Activated CD8-positive, alpha-beta memory T cell treated with anti-CD3 and anti-CD28 coated beads for 1 hour (primary cell): ENCODE results near the gene SLC1A2.

Experiments used
- DNase-seq, 2 donors: peaks; one replicate each; pipeline ENCODE4 v3.0.0-alpha.2; 2020; ENCODE audit warnings: low read depth in 1 of 2; ENCODE audit errors: extremely low read depth in 1 of 2

SLC1A2 gene

DNA sequence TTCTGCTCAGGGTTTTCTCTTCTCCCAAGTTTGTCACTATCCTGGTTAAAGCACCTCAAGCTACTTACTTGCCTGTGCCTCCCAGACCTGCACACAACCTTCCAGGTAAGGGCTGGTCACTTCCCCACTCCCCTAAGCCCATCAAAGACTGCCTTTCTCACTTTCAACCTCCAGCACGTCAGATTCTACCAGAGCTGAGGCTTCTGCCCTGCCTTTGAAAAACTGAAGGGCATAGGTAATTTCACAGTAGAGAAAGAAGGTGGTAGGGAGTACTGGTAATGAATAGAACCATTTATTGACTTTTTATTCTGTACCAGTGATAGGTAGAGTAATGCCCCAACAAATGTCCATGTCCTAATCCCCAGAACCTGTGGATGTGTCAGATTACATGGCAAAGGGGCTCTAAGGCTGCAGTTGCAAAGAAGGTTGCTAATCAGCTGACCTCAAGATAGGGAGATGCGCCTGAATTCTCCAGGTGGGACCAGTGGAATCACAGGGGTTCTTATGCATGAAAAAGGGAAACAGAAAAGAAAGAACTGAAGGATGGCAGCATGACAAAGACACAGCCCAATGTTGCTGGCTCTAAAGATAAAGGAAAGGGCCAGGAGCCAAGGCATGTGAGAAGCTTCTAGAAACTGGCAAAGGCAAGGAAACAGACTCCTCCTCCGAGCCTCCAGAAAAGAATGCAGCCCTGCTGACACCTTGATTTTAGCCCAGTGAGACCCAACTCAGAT lies 89.0 kb downstream of the SLC1A2 start:
- DNase-seq: no peak

GRCh38 chr11:35327829-35328228 lies 91.5 kb downstream of the SLC1A2 start:
- no peak for DNase-seq

DNA sequence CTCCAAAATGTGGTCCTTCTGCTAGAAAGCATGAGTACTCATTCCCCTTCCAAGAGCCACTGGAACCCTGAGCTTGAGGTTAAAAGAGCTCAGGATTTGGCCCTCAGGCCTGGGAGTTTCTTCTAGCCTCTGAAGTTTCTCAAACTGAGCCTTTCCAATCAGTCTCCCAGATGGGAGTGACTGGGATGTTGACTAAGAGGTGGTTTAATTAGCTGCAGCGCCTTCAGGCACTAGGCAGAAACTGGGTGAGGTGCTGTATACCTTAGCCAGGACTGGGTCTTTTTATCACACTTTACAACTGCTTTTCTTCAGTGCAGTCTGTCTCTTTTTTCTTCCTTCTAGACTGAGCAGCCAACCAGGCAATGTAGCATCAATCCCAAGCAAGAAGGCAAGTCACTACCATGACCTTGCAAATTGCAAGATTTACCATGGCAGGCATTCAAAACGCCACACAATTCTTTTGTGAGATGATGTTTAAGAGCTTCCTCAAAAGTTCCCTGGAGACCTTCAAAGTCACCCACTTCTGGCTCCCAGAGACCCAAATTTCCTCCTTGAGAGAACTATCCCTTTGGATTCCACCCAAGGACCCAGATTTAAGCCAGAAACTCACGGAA lies 93.0 kb downstream of the SLC1A2 start:
- DNase-seq: no peak

- DNase-seq: no peak
These were observed 94.4 kb downstream of the SLC1A2 start for GRCh38 chr11:35324981-35325380.

DNA sequence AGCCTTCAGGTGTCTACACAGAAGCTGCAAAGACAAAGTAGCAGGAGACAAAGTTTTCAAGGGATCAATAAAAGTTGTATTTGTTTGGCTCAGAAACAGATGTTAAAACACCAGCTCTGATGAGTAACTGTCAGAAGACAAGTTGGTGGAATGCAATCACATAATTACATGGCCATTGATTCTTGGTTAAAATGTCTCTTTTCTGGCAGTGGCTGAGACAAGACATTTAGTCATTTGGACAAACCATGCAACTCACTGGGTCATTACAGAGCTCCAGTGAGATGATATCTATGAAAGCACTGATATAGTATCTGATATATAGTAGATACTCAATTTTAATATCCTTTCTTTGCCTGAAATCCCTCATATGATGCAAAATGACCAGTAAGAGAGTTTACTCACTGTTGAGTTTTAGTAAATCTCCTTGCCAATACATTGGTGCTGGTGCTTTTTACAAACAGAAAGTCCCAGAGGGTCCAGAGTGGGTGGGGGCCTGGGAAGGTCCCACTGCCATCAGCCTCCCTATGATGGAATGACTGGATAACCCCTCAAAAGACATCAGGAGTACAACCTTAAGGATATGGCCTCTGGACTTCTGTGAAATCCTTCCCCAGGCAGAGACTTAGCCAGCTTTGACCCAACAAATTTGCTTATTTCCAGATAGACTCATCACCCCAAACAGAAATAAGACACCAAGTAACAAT lies 95.0 kb downstream of the SLC1A2 start:
- DNase-seq: no peak

DNA sequence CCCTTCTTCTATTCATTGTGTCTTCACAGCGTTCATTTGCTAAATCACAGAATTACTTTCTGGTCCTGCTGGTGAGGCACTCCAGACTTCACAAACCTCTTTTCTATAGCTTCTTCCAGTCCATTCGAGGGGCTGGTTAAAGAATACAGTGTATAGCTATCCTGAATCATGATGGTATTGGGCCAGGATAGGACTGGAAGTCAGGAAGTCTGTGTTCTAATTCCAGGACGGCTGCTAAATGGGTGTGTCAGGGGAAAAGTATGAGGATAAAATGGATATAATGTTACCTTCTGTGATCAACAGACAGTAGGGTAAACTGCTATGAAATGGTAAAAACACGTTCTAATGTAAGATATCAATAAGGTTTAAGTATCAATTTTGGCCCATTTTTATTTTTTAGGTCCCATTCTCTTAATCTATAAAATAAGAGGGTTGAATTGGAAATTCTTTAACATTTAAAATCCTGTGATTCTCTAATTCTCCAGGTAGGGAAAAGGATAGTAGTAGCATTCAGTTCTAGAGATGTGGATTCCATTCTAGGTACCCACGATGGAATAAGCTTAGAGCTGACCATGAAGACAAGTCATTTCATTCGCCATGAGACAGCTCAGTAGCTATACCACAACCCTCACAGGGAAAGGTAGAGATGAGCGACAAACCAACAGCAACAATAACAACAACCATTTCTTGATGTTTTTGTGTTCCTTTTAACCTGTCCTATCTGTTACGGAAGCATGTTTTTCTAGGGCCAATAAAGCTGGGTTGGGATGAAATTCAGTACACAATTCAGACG lies 96.1 kb downstream of the SLC1A2 start:
- DNase-seq: no peak

DNA sequence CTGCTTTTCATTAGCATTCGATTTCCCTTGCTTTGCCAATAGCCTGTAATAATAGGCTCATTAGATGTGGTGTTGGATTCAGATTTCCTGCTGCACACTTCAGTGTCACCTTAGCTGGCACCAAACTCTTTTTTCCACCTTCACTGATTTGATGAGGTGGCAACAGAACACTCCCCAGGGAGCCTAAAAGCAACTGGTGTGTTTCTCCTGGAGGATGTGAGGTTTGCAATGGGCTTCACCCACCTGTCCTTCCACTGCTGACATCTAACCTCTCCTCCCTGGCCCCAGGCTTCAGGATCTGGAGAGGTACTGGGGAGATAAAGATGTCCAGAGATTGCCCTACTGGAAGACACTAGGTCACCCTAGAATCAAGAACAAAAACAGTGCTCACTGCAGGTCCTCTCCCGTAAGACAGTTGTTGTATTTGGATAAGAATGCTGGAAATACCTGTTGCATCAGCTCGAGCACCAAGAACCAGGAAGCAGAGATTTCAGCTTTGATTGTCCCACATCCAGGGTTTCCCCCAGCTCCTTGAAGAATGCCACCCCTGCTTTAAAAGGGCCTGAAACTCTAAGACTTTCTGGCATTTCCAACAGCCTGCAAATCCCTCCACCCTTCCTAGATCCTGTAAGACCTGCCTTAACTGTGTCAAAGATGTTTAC lies 96.9 kb downstream of the SLC1A2 start:
- no peak for DNase-seq

- no peak for DNase-seq
These were observed 97.6 kb downstream of the SLC1A2 start for GRCh38 chr11:35321532-35322317.

DNA sequence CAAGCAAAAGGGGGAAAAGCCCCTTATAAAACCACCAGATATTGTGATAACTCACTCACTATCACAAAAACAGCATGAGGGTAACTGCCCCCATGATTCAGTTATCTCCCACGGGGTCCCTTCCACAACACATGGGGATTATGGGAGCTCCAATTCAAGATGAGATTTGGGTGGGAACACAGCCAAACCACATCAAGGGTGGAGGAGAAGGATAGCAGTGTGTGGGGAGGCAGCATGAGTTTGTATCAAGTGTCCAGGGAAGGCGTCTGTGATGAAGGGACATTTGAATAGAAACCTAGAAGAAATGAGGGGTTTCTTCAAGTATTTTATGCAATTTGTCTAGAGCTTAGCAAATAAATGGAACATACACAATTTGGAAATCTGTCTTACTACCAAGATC lies 98.2 kb downstream of the SLC1A2 start:
- DNase-seq: no peak

DNA sequence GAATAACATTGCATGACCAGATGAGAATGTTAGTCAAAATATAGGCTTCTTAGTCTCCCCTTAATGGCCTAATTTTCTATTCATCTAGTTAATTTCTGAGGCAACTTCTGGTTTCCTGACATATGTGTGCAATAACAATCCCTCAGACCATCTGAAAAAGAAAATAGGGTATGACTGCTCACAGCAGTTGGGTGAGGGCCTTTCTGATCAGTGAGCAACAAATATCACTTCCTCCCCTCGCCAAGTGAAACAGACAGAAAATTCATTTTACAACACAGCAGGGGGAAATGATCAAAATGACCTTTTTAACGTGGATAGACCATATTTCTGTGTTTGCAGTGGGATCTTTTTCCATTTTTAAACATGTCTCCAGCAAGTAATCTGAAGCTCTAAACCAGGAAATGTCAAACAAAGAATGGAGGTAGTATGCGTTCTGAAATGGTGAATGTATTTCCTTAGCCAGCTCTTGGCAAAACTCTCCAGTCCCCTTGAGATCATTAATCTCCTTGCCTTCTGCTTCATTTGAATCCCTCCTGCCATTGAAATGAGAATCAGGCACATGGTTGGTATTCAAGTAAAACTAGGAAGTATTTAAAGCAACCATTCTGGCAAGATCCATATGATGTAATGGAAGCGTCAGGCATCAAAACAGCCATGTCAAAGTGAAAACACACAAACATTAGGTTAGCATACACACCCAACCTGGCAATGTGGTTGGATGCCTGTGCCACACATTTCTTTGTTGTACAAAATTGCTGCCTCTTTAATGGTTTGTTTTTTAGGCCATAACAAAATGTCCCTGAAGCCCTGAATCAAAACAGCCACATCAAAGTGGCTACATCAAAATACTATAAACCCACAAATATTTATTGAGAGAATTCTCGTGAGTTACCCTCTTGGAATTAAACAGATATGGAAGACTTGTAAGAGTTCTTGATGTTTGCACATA lies 100.1 kb downstream of the SLC1A2 start:
- no peak for DNase-seq

DNA sequence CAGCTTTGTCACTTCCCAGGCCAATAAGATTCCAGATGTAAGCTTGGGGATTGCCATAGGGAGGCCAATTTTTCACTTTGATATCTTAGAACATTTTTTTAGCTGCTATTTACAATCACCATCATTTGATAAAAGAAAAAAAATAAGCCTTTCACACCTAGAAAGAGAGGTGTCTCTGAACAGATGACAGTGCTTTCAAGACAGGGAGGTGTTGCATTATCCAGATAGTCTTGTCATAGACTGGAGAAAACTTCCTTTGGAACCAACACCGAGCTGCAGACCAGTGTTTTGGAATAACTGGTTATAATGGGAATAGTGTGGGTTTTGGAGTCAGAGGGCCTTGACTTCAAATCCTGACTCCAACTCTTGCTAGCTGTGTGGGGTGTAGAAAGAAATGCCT lies 101.0 kb downstream of the SLC1A2 start:
- no peak for DNase-seq

GRCh38 chr11:35317253-35317652 lies 102.1 kb downstream of the SLC1A2 start:
- no peak for DNase-seq

GRCh38 chr11:35316161-35316560 lies 103.2 kb downstream of the SLC1A2 start:
- no peak for DNase-seq

GRCh38 chr11:35313760-35314153 lies 105.6 kb downstream of the SLC1A2 start:
- DNase-seq: no peak

GRCh38 chr11:35313066-35313759 lies 106.1 kb downstream of the SLC1A2 start:
- no peak for DNase-seq

DNA sequence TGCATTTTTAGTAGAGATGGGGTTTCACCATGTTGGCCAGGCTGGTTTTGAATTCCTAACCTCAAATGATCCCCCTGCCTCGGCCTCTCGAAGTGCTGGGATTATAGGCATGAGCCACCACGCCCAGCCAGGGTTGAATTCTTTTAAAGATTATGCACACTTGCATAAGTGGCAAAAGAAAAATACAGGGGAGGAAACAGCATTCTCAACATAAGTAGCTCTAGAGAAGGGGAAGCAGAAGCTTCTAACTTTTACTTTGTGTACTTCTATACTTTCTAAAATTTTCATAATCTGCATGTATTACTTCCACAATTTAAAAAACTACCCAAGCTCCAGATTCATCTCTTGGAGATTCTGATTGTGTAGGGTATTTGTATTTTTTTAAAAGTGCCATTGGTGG lies 108.0 kb downstream of the SLC1A2 start:
- no peak for DNase-seq

DNA sequence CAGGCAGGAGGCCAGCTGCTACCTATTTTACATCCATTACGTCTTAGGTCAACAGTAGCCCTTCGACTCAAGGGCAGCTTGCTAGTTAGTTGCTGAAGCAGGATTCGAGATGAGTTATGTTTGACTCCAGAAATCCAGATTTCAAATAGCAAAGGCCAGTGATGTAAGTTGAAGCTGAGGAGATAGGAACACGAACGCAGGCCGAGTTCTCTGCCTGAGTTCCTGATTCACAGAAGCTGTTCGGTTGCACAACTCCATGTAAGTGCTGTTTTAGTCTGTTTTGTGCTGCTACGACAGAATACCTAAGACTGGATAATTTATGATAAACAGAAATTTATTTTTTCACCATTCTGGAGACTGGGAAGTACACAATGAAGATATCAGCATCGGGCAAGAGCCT lies 111.2 kb downstream of the SLC1A2 start:
- no peak for DNase-seq

DNA sequence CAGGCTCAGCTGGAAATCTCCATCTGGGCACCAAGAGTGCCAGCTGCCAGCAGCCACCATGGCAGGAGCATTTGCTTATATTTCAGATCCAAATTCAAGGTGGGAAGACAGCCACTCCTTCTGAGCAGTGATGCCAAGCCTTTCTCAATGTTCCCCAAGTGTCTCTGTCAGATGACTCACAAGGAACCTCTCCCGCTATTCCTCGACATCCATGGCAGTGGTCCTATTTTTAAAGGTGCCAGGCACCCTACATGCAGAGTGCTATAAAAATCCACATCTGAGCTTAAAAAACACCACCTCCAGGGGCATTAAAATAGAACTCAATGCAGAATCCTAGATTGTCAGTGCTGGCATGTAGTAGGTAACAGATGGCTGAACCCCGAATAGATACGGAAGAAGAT lies 112.1 kb downstream of the SLC1A2 start:
- DNase-seq: no peak
